A549 (cell line): ENCODE results near the gene LRFN2.

Experiments used
- CTCF ChIP-seq: fragments of >200 bp; sonication (Bioruptor Twin); formaldehyde crosslinking; IDR thresholded peaks from 3 replicates; pipeline ENCODE4 v1.5.1; 2016
- EP300 ChIP-seq, 2 experiments: fragments of >200 bp; sonication (Bioruptor Twin); formaldehyde crosslinking; IDR thresholded peaks; 2 replicates in 1 of 2; 3 replicates in 1 of 2; pipeline ENCODE4 v1.6.1; 2016 to 2017
- HOXA7 ChIP-seq: fragments of 250-450 bp; sonication (Bioruptor Pico); IDR thresholded peaks from 2 replicates; pipeline ENCODE4 v1.5.0; 2020; ENCODE audit warnings: mild to moderate bottlenecking, moderate library complexity

GRCh38 chr6:40379811-40380210, 207.4 kb downstream of the LRFN2 start:
- no peak for TF ChIP-seq CTCF
- no peak for TF ChIP-seq EP300 (IDR thresholded peaks at IDR 0.05)
- no peak for TF ChIP-seq HOXA7 (CRISPR knock-in tag)
